Stimulated activated CD4-positive, alpha-beta T cell treated with anti-CD3 and anti-CD28 coated beads, Interleukin-15, amount 100 ng/mL, for 48 hours (primary cell): ENCODE measurements around the gene SH2D6.
A peak's percentile ranks its signal among the peaks of the same experiment; 100 is the strongest.
"Not testable (repeated sequence)": the region's sequence is repeated elsewhere in the genome, so short reads cannot be mapped to it uniquely, and the experiment has no call there.

ENCODE experiments used
- DNase-seq, 2 donors: peaks; one replicate each; pipeline ENCODE4 v3.0.0-alpha.2; 2020; ENCODE audit warnings: low read depth in 2 of 2

SH2D6 gene

GRCh38 chr2:85398426-85399182 lies 19.9 kb upstream of the SH2D6 start:
- DNase-seq, result no peak

DNA sequence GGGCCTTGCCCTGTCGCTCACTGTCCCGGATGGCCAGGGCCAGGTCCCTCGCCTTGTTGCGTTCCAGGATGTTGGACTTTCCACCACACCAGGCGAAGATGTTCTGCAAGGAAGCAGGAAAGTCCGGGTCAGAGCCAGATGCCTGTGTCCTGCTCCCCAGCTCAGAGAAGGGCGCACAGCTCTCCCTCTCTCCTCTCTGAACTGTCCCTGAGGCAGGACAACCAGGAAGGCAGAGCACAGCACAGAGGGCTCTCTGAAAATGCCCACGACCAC lies 19.4 kb upstream of the SH2D6 start:
- DNase-seq, result no peak

GRCh38 chr2:85400023-85400422 lies 18.5 kb upstream of the SH2D6 start:
- no peak for DNase-seq

GRCh38 chr2:85400541-85401463 lies 17.7 kb upstream of the SH2D6 start:
- no peak for DNase-seq

GRCh38 chr2:85401464-85401805 lies 17.1 kb upstream of the SH2D6 start:
- no peak for DNase-seq

DNA sequence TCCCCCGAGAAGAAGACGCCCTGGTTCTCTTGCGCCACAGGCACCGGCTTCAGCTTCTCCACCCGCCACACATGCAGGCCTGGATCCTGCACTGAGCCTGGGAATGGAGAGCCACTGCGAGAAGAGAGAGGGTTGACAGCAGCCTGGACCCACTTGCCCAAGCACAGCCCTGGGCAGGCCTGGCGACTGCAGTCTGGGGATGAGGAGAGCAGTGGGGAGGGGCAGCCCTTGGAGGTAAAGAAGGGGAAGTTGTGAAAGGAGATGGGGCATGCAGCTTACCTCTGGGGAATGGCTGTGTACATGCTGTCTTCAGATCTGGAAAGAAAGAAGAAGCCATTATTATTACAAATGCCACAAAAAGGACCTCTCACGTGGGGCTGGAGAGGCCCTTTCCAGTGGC lies 16.7 kb upstream of the SH2D6 start:
- DNase-seq, result no peak

GRCh38 chr2:85405201-85406059 lies 13.1 kb upstream of the SH2D6 start:
- peak; percentile 55 to 68 for DNase-seq

DNA sequence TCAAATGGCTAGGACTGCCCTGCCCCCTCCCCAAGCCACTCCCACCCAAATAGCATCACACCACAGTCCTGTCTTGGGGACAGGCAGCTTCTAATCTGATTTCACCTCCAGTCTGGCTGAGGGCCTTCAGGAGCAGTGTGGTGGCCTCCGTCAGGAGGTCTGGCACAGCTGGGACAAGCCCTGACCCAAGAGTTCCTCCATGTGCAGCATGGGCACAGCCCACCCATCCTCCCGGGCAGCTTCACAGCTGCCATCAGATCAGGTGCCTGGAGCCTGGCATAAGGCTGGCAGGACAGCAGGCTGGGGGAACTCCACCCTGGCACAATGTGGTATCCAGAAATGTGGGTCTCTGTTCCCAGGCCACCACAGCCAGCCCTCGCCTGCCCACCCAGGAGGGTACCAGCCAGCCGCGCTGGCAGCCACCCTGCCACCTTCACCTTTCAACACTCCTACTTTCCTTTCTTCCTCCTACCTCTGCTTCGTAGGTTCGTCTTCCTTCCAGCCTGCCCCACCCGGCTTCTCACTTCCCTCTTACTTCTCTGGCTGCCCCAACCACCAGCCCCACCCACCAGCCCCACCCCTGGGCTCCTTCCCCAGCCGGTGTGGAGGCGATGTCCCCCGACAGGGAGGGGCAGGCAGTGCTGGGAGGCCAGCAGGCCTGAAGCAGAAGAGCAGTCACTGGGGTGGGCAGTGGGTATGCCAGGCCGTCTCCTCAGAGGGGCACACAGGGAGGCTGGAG lies 8.5 kb upstream of the SH2D6 start, which contains the start of gene CAPG:
Gene CAPG (minus strand): TSS at position 522 of the 739 bp plus-strand sequence. CDS start 8,221 bp downstream, outside the sequence.
- DNase-seq, result no peak

DNA sequence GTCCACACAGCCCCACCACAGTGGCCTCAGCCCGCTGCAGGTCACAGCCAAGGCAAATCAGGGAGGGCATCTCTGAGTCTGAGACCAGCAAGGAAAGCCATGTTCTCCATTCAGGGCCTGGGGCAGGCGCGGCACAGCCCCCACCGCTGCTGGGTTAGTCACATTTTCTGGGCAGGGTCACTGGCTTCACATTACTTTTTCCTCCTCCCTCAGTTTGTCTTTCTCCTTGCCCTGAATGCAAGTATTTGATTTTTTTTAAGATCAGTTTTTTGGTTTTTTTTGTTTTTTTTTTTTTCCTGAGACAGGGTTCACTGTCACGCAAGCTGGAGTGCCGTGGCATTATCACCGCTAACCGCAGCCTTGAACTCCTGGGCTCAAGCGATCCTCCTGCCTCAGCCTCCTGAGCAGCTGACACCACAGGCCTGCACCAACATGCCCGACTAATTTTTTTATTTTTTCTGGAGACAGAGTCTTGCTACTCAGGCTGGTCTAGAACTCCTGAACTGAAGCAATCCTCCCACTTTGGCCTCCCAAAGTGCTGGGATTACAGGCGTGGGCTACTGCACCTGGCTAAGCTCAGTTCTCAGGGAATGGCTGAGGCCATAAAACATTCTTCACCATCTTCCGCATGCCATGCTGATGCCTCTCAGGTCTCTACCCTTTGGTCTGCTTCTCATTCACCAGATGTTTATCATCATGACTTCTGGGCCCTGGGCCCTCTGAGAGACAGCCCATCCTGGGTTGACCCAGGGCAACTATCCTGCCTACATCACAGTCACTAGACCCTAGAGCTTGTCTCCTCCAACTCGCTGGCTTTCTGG lies 7.7 kb upstream of the SH2D6 start:
- DNase-seq, result no peak

DNA sequence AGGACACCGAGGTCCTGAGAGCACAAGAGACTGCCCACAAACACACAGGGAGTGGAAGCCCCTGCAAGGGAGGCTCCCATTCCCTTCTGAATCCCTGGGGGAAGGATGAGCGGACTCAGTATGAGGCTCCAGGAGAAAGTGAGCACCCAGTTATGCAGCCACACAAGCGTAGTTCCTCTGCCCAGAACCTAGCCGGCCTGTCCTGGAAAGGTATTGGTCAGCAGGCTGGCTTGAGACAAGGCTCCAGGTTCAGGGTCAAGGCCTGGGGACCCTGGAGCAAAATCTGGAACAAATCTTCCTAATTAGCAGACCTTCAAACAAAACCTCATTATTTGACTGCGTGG lies 7.1 kb upstream of the SH2D6 start:
- DNase-seq, result no peak

- no peak for DNase-seq
These were observed 4.7 kb upstream of the SH2D6 start for GRCh38 chr2:85413592-85414420.

- DNase-seq, result not testable (repeated sequence)
These were observed 4.1 kb upstream of the SH2D6 start for GRCh38 chr2:85414421-85414759.

DNA sequence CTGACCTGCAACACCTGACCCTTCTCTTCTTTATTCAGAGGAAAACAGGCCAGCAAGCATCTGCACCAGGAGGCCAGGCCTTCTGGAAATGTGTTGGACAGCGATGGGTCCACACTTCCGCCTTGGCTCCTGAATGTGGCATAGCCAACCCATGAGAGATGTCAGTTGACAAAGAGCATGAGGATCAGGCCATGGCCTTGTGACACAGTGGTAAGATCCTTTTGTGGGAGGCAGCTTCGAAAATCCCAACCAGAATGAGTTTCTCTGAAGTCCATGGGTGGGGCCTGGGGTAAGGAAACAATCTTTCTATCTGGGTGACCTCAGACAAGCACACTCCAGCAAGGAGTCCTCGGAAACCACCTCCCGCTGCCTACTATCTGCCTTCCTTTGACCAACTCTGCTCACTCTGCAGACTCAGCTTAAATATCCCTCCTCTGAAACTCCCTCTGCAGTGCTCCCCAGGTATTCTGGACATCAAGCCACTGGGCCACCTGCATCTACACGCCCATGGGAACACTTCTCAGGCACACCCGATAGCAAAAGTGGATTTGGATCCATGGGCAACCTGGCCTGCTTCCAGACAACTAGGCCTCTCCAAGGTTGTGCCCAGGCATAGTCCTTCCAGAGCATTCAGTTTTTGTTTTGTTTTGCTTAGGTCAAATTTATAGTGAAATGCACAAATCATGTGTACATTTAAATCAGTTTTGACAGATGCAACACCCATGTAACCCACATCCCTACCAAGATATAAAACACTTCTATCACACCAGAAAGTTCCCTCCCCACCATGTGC lies 3.6 kb upstream of the SH2D6 start:
- DNase-seq, result no peak

- DNase-seq, result no peak
These were observed 2.4 kb upstream of the SH2D6 start for GRCh38 chr2:85415980-85416650.

- no peak for DNase-seq
These were observed 628 bp downstream of the SH2D6 start for GRCh38 chr2:85419009-85419675.

DNA sequence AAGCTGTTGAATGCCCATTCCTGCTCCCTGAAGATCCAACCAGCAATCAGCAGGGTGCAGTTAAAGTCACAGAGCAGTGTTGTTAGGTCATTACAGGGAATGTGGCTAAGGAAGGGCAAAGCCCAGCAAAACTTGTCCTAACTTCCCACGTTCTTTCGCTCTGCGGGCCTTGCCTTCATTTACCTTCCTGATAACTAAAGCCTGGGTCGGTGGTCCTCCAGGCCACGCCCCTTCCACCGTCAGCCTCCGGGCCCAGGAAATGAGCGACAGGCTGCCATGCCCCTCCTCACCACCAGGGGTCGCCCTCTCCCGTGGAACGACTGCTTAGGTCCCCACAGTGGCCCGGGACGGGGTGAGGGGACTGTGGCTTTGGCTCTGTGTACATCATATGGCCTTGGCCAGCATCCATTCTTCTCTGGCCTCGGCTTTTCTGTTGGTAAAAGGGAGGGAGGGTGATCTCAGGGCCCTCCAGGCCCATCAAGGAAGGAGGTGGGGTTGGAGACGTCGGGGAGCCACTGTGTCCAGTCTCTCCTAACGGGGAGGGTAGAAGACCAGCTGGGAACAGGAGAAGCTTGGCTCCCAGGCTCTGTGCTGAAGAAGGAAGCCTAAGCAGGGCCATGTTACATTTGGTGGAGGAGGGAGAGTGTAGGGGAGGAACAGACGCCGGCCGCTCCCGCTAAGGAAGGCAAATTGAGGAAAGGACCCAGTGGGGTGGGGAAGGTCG lies 2.2 kb downstream of the SH2D6 start:
- peak; percentile 81 to 91 for DNase-seq
